Activated naive CD4-positive, alpha-beta T cell treated with anti-CD3 and anti-CD28 coated beads, Interleukin-2, amount 10 ng/mL, durations not matched to agents 7 days and 5 days (primary cell): ENCODE results near the gene GPANK1.

Experiments
- CTCF ChIA-PET: fragments of 350-600 bp; sonication (Branson Sonifier 250); formaldehyde crosslinking; loops from one replicate; lab custom pipeline; 2021; ENCODE audit warnings: antibody characterized with exemption; lab: Charles Lee
- DNase-seq: peaks from one replicate; pipeline ENCODE4 v3.0.0-alpha.2; 2020
- H3K27ac Mint-ChIP-seq: one replicate; pipeline ENCODE4 v1.8.0; 2021; ENCODE audit warnings: mild to moderate bottlenecking, moderate library complexity, mixed read lengths
- H3K27me3 Mint-ChIP-seq: one replicate; pipeline ENCODE4 v1.8.0; 2021; ENCODE audit warnings: mild to moderate bottlenecking, mixed read lengths
- H3K36me3 Mint-ChIP-seq: one replicate; pipeline ENCODE4 v1.8.0; 2021; ENCODE audit warnings: mixed read lengths
- H3K4me1 Mint-ChIP-seq: one replicate; pipeline ENCODE4 v1.8.0; 2021; ENCODE audit warnings: mixed read lengths
- H3K4me3 Mint-ChIP-seq: one replicate; pipeline ENCODE4 v1.8.0; 2021; ENCODE audit warnings: mild to moderate bottlenecking, moderate library complexity, mixed read lengths
- H3K9me3 Mint-ChIP-seq: one replicate; pipeline ENCODE4 v1.8.0; 2021; ENCODE audit warnings: mixed read lengths

GPANK1 gene

GRCh38 chr6:31652925-31653724, 11.7 kb downstream of the GPANK1 start:
- DNase-seq, result peak; percentile 93
- H3K36me3 Mint-ChIP-seq, result peaks cover 48% of the 10 kb centered on the region
- H3K27me3 Mint-ChIP-seq, result no peaks in the 10 kb centered on the region
- H3K4me3 Mint-ChIP-seq, result peak overlapping the region; percentile 98
- H3K9me3 Mint-ChIP-seq, result no peaks in the 10 kb centered on the region
- CTCF ChIA-PET, result interaction anchor here (0.6 to 2.4 kb wide), 5 partner anchors 11 to 117 kb away, joined by 3 to 9 read pairs (median 4); partner anchors contain the start of gene GPANK1
- peak overlapping the region; percentile 99 for H3K27ac Mint-ChIP-seq
- H3K4me1 Mint-ChIP-seq, result peaks cover 65% of the 10 kb centered on the region

GRCh38 chr6:31651602-31652191, 13.1 kb downstream of the GPANK1 start:
- peaks cover 54% of the 10 kb centered on the region for H3K36me3 Mint-ChIP-seq
- no peaks in the 10 kb centered on the region for H3K9me3 Mint-ChIP-seq
- no peak for DNase-seq
- H3K27me3 Mint-ChIP-seq, result no peaks in the 10 kb centered on the region
- H3K4me1 Mint-ChIP-seq, result peaks cover 54% of the 10 kb centered on the region
- H3K27ac Mint-ChIP-seq, result peak overlapping the region; percentile 99
- CTCF ChIA-PET, result interaction anchor here (0.7 to 2.4 kb wide), 6 partner anchors 12 to 154 kb away, joined by 3 to 9 read pairs (median 3); partner anchors contain the start of gene ATP6V1G2
- H3K4me3 Mint-ChIP-seq, result peak overlapping the region; percentile 98

GRCh38 chr6:31645325-31645724, 19.5 kb downstream of the GPANK1 start:
- Mint-ChIP-seq H3K27me3 (no peaks in the 10 kb centered on the region), H3K9me3 (no peaks in the 10 kb centered on the region), H3K27ac (no peak overlapping the region), H3K36me3 (peaks cover 65% of the 10 kb centered on the region), H3K4me3 (no peak overlapping the region), H3K4me1 (peaks cover 14% of the 10 kb centered on the region)
- CTCF ChIA-PET, result no interaction called here
- DNase-seq, result no peak

GRCh38 chr6:31643818-31644454, 20.9 kb downstream of the GPANK1 start:
- no peak overlapping the region for H3K4me3 Mint-ChIP-seq
- CTCF ChIA-PET, result no interaction called here
- DNase-seq, result no peak
- H3K4me1 Mint-ChIP-seq, result peaks cover 7% of the 10 kb centered on the region
- H3K27me3 Mint-ChIP-seq, result no peaks in the 10 kb centered on the region
- H3K27ac Mint-ChIP-seq, result no peak overlapping the region
- no peaks in the 10 kb centered on the region for H3K9me3 Mint-ChIP-seq
- H3K36me3 Mint-ChIP-seq, result peaks cover 63% of the 10 kb centered on the region

GRCh38 chr6:31642798-31643570, 21.8 kb downstream of the GPANK1 start:
- CTCF ChIA-PET, result interaction anchor here (0.6 kb wide), 1 partner anchor 172 kb away, joined by 3 read pairs; no protein-coding TSS in a partner anchor
- Mint-ChIP-seq H3K36me3 (peaks cover 60% of the 10 kb centered on the region), H3K4me3 (no peak overlapping the region), H3K9me3 (no peaks in the 10 kb centered on the region), H3K27me3 (no peaks in the 10 kb centered on the region), H3K27ac (no peak overlapping the region), H3K4me1 (peaks cover 4% of the 10 kb centered on the region)
- no peak for DNase-seq

GRCh38 chr6:31641370-31641769, 23.4 kb downstream of the GPANK1 start:
- CTCF ChIA-PET, result no interaction called here
- Mint-ChIP-seq H3K4me1 (peaks cover 4% of the 10 kb centered on the region), H3K36me3 (peaks cover 61% of the 10 kb centered on the region), H3K9me3 (no peaks in the 10 kb centered on the region), H3K4me3 (no peak overlapping the region), H3K27me3 (no peaks in the 10 kb centered on the region), H3K27ac (peak overlapping the region; percentile 70)
- DNase-seq, result no peak

- DNase-seq, result no peak
- H3K36me3 Mint-ChIP-seq, result peaks cover 63% of the 10 kb centered on the region
Observed at GRCh38 chr6:31640612-31641011, 24.2 kb downstream of the GPANK1 start.

GRCh38 chr6:31639449-31639861, 25.3 kb downstream of the GPANK1 start:
- Mint-ChIP-seq H3K27ac (no peak overlapping the region), H3K9me3 (no peaks in the 10 kb centered on the region), H3K36me3 (peaks cover 58% of the 10 kb centered on the region), H3K27me3 (no peaks in the 10 kb centered on the region), H3K4me3 (no peak overlapping the region), H3K4me1 (no peaks in the 10 kb centered on the region)
- CTCF ChIA-PET, result interaction anchor here (1.0 to 1.1 kb wide), 2 partner anchors 10 to 51 kb away, joined by 3 read pairs; no protein-coding TSS in a partner anchor
- DNase-seq, result no peak

More at GRCh38 chr6:31640612-31641011, 24.2 kb downstream of the GPANK1 start:
- Mint-ChIP-seq H3K4me3 (no peak overlapping the region), H3K9me3 (no peaks in the 10 kb centered on the region), H3K27ac (peak overlapping the region; percentile 49), H3K4me1 (peaks cover 4% of the 10 kb centered on the region), H3K27me3 (no peaks in the 10 kb centered on the region)
- CTCF ChIA-PET, result interaction anchor here (1.0 kb wide), 1 partner anchor 11 kb away, joined by 3 read pairs; no protein-coding TSS in a partner anchor

GRCh38 chr6:31639043-31639442, 25.8 kb downstream of the GPANK1 start:
- H3K4me1 Mint-ChIP-seq, result no peaks in the 10 kb centered on the region
- peaks cover 60% of the 10 kb centered on the region for H3K36me3 Mint-ChIP-seq
- no peak for DNase-seq
- H3K9me3 Mint-ChIP-seq, result no peaks in the 10 kb centered on the region
- H3K27me3 Mint-ChIP-seq, result no peaks in the 10 kb centered on the region
- no peak overlapping the region for H3K27ac Mint-ChIP-seq
- CTCF ChIA-PET, result interaction anchor here (1.1 kb wide), 1 partner anchor 52 kb away, joined by 3 read pairs; no protein-coding TSS in a partner anchor
- no peak overlapping the region for H3K4me3 Mint-ChIP-seq

GRCh38 chr6:31636698-31637596, 27.9 kb downstream of the GPANK1 start:
- Mint-ChIP-seq H3K9me3 (no peaks in the 10 kb centered on the region), H3K36me3 (peaks cover 67% of the 10 kb centered on the region), H3K4me1 (no peaks in the 10 kb centered on the region), H3K27me3 (no peaks in the 10 kb centered on the region), H3K27ac (no peak overlapping the region), H3K4me3 (no peak overlapping the region)
- CTCF ChIA-PET, result no interaction called here
- no peak for DNase-seq

GRCh38 chr6:31634969-31635575, 29.7 kb downstream of the GPANK1 start:
- Mint-ChIP-seq H3K4me1 (no peaks in the 10 kb centered on the region), H3K27ac (peak overlapping the region; percentile 9), H3K36me3 (peaks cover 65% of the 10 kb centered on the region), H3K27me3 (no peaks in the 10 kb centered on the region), H3K4me3 (no peak overlapping the region), H3K9me3 (no peaks in the 10 kb centered on the region)
- no peak for DNase-seq
- CTCF ChIA-PET, result no interaction called here

GRCh38 chr6:31634131-31634530, 30.7 kb downstream of the GPANK1 start:
- Mint-ChIP-seq H3K27me3 (no peaks in the 10 kb centered on the region), H3K4me3 (no peak overlapping the region), H3K4me1 (no peaks in the 10 kb centered on the region), H3K9me3 (no peaks in the 10 kb centered on the region), H3K36me3 (peaks cover 67% of the 10 kb centered on the region), H3K27ac (peak overlapping the region; percentile 25)
- DNase-seq, result no peak
- CTCF ChIA-PET, result no interaction called here
